Small intestine (tissue), 16 donors: Measurements from ENCODE around the gene TMEM209. TPM values are rescaled to one million over a fixed set of nuclear protein-coding genes. Genes with fewer than 3 reads are reported as not detected.
"Not testable (repeated sequence)": the region's sequence is repeated elsewhere in the genome, so short reads cannot be mapped to it uniquely, and the experiment has no call there.

Experiments used
- DNase-seq, 2 donors: peaks; one replicate each; pipeline versions ENCODE4 v3.0.0 to v3.0.0-alpha.2; 2013
- FAIRE-seq: peaks from 2 replicates; lab custom pipeline; 2012; peaks lifted over from hg19 to GRCh38; lab: Jason Lieb, UNC
- H3K27ac ChIP-seq, 3 donors: one replicate each; pipeline ENCODE4 v1.5.1; 2013; ENCODE audit warnings: low read length in 2 of 3, mild to moderate bottlenecking in 2 of 3, control low read depth in 1 of 3, inconsistent platforms in 1 of 3, low read depth in 1 of 3, moderate library complexity in 1 of 3
- H3K27me3 ChIP-seq, 3 donors: one replicate each; pipeline ENCODE4 v1.6.1; 2013; ENCODE audit warnings: low read length in 3 of 3, inconsistent platforms in 1 of 3; ENCODE audit not compliant: control insufficient read depth in 3 of 3, insufficient read depth in 3 of 3
- H3K36me3 ChIP-seq, 3 donors: one replicate each; pipeline ENCODE4 v1.6.1; 2013; ENCODE audit warnings: low read length in 3 of 3, inconsistent platforms in 1 of 3, low read depth in 1 of 3, mild to moderate bottlenecking in 1 of 3, moderate library complexity in 1 of 3; ENCODE audit not compliant: control insufficient read depth in 3 of 3, insufficient read depth in 2 of 3
- H3K4me1 ChIP-seq, 3 donors: one replicate each; pipeline ENCODE4 v1.6.1; 2013; ENCODE audit warnings: low read length in 2 of 3, inconsistent platforms in 1 of 3, low read depth in 1 of 3, mild to moderate bottlenecking in 1 of 3, moderate library complexity in 1 of 3; ENCODE audit not compliant: control insufficient read depth in 3 of 3, insufficient read depth in 2 of 3
- H3K4me3 ChIP-seq, 3 donors: one replicate each; pipeline ENCODE4 v1.5.1; 2013; ENCODE audit warnings: low read length in 3 of 3, control low read depth in 1 of 3, inconsistent platforms in 1 of 3, low read depth in 1 of 3, mild to moderate bottlenecking in 1 of 3, moderate library complexity in 1 of 3
- H3K9me3 ChIP-seq, 2 donors: one replicate each; pipeline ENCODE4 v1.6.1; 2013; ENCODE audit warnings: low read depth in 1 of 2, low read length in 1 of 2; ENCODE audit not compliant: control insufficient read depth in 2 of 2, insufficient read depth in 1 of 2
- WGBS, 3 donors: extraction: QIAGEN DNeasy Blood & Tissue Kit; methylation state at CpG; one replicate each; pipeline ENCODE4 v1.1.7; 2013; 5-methylcytosine and 5-hydroxymethylcytosine counted together
- long read RNA-seq, 10 donors: transcript quantifications; one replicate each; lab custom pipeline, GENCODE V29; 2026
- polyA plus RNA-seq, 4 donors: library from polyadenylated mRNA; stranded (reverse) in 3 of 4; unstranded in 1 of 4; fragments of 200-250 nt in 3 of 4; fragments of 120-200 nt in 1 of 4; gene quantifications; one replicate each; pipeline versions ENCODE4 v1.2.1 to v1.2.3, GENCODE V29; 2013
- donor health status: healthy with polysubstance abuse.
- donor health status: control.
- donor health status: control.
- donor health status: Bipolar disorder and iron deficiency.
- donor health status: healthy.

TMEM209 gene
- polyA plus RNA-seq: 10 to 100 TPM in 2 of 4 donors, 1 to 10 TPM in 2; 4.3 to 15.5 (median 9.0) TPM
- long read RNA-seq, donor 1, transcript TMEM209-201 (15 exons, 3,545 nt): major isoform, 6 of 7 reads
- long read RNA-seq, donor 1, partial matches to known transcripts: 0 of 7 reads
- long read RNA-seq, donor 1, other reads (novel, unspliced or antisense): 0 of 7 reads
- long read RNA-seq, donor 2: 0 reads
- long read RNA-seq, donor 3, partial matches to known transcripts: 0 of 1 reads
- long read RNA-seq, donor 3, other reads (novel, unspliced or antisense): 0 of 1 reads
- long read RNA-seq, donor 4: 0 reads
- long read RNA-seq, donor 5: 0 reads
- long read RNA-seq, donor 6, partial matches to known transcripts: 0 of 3 reads
- long read RNA-seq, donor 6, other reads (novel, unspliced or antisense): 0 of 3 reads
- long read RNA-seq, donor 7, partial matches to known transcripts: 0 of 1 reads
- long read RNA-seq, donor 7, other reads (novel, unspliced or antisense): 0 of 1 reads
- long read RNA-seq, donor 8, partial matches to known transcripts: 0 of 1 reads
- long read RNA-seq, donor 8, other reads (novel, unspliced or antisense): 0 of 1 reads
- long read RNA-seq, donor 9: 0 reads
- long read RNA-seq, donor 10: 0 reads

DNA sequence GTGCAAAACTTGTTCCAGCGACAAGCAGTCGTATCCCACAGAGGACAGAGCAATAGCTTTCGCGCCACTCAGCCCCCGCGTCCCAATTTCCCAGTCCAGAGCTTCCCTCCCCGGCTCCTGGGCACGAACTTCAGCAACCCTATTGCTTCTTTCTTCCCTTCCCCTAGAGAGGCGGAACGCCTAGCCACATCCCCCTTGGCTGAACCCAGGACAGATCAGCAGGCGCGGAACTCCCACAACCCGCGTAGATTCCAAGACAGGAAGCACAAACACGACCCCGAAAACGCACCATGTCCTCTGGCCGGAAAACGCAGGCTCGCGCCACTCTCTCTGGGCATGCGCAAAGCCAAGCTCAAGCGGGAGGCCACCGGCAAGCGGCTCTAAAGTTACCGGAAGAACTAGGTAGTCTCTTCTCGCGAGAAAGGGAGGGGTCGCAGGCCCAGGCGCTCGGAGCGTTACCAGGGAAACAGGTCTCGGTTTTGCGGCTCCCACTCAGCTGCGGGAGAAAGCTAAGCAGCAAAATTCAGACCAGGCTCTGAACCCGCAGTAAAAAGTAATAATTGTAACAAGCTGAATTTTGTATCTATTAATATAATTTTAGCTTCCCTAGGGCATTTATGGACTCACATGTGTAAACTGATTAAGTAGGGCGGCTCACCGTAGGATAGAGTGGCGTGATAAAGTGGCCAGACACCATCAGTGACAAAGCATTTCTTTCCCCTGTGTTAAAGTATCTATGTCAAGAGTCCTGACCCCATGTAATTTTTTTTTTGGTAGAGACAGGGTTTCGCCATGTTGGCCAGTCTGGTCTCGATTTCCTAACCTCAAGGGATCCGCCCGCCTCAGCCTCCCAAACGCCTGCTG lies at the start of gene TMEM209:
Gene TMEM209 (minus strand): TSS at position 323 of the 864 bp plus-strand sequence. CDS start 31 bp downstream, at position 292.
- Histone ChIP-seq H3K4me1 (peaks cover 2 to 7% (median 3%) of the 10 kb centered on the region in 3 donors), H3K4me3 (peak within 1 kb of the TSS; percentile 65 to 97 (median 79)), H3K36me3 (peaks cover 0 to 10% (median 0%) of the 10 kb centered on the region in 3 donors), H3K27ac (peak within 1 kb of the TSS; percentile 81 to 98 (median 90)), H3K27me3 (no peaks in the 10 kb centered on the region), H3K9me3 (no peaks in the 10 kb centered on the region)
- WGBS, 3 donors: 9 to 11% (median 10%) methylated on average over 44 of the region's 44 CpGs
- DNase-seq: peak; percentile 97 to 98
- no peak for FAIRE-seq

GRCh38 chr7:130254555-130254954 lies 49.3 kb upstream of the TMEM209 start:
- H3K4me1 ChIP-seq: no peaks in the 10 kb centered on the region
- FAIRE-seq: no peak
- no peak for DNase-seq
- H3K4me3 ChIP-seq: no peak overlapping the region
- H3K27me3 ChIP-seq: peaks cover 0 to 5% (median 0%) of the 10 kb centered on the region in 3 donors
- no peaks in the 10 kb centered on the region for H3K36me3 ChIP-seq
- peaks cover 2 to 30% of the 10 kb centered on the region in 2 donors for H3K9me3 ChIP-seq
- 79 to 84% (median 84%) methylated on average over 6 of the region's 6 CpGs for WGBS, 3 donors
- H3K27ac ChIP-seq: no peak overlapping the region

GRCh38 chr7:130249626-130250025 lies 44.4 kb upstream of the TMEM209 start:
- H3K9me3 ChIP-seq, H3K27me3 ChIP-seq, H3K4me3 ChIP-seq, H3K36me3 ChIP-seq, H3K4me1 ChIP-seq, FAIRE-seq, DNase-seq, H3K27ac ChIP-seq: not testable (repeated sequence)
- 87 to 89% (median 87%) methylated on average over 3 of the region's 3 CpGs for WGBS, 3 donors

DNA sequence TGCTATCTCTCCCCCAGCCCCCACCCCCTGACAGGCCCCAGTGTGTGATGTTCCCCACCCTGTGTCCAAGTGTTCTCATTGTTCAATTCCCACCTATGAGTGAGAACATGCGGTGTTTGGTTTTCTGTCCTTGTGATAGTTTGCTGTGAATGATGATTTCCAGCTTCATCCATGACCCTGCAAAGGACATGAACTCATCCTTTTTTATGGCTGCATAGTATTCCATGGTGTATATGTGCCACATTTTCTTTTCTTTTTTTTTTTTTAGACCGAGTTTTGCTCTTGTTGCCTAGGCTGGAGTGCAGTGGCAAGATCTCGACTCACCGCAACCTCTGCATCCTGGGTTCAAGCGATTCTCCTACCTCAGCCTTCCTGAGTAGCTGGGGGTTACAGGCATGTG lies 43.6 kb upstream of the TMEM209 start:
- H3K4me1 ChIP-seq, H3K36me3 ChIP-seq, H3K27ac ChIP-seq, H3K9me3 ChIP-seq, H3K4me3 ChIP-seq, FAIRE-seq, DNase-seq, H3K27me3 ChIP-seq: not testable (repeated sequence)
- WGBS, 3 donors: 96 to 97% (median 96%) methylated on average over 5 of the region's 5 CpGs

GRCh38 chr7:130246491-130246890 lies 41.3 kb upstream of the TMEM209 start:
- not testable (repeated sequence) for H3K27me3 ChIP-seq, DNase-seq, H3K4me1 ChIP-seq, H3K4me3 ChIP-seq, H3K9me3 ChIP-seq, FAIRE-seq, H3K36me3 ChIP-seq, H3K27ac ChIP-seq
- 87 to 100% (median 93%) methylated on average over 1 of the region's 1 CpG for WGBS, 3 donors

- H3K9me3 ChIP-seq, H3K4me3 ChIP-seq, H3K27ac ChIP-seq, H3K36me3 ChIP-seq, H3K4me1 ChIP-seq, H3K27me3 ChIP-seq, FAIRE-seq: not testable (repeated sequence)
- WGBS, 3 donors: 7 to 9% (median 7%) methylated on average over 1 of the region's 1 CpG
- peak in 1 of 2 donors; percentile 10 for DNase-seq
Measured at GRCh38 chr7:130243486-130243885, 38.3 kb upstream of the TMEM209 start.

- Histone ChIP-seq H3K4me3 (no peak overlapping the region), H3K27ac (no peak overlapping the region), H3K36me3 (no peaks in the 10 kb centered on the region), H3K27me3 (no peaks in the 10 kb centered on the region), H3K4me1 (no peaks in the 10 kb centered on the region), H3K9me3 (peaks cover 0 to 4% of the 10 kb centered on the region in 2 donors)
- 25 to 47% (median 27%) methylated on average over 5 of the region's 5 CpGs for WGBS, 3 donors
- FAIRE-seq: no peak
- peak; percentile 48 to 53 for DNase-seq
Measured at GRCh38 chr7:130242198-130243014, 37.2 kb upstream of the TMEM209 start.
